H9 (cell line): Measurements from ENCODE around the gene SORCS2. TPM values are rescaled to one million over a fixed set of nuclear protein-coding genes. Genes with fewer than 3 reads are reported as not detected.

Source experiments
- DNase-seq: peaks from one replicate; pipeline ENCODE4 v3.0.0-alpha.2; 2017
- H2AFZ ChIP-seq: one replicate; pipeline ENCODE4 v1.6.1; 2013; ENCODE audit warnings: mild to moderate bottlenecking, low read length, control low read depth, moderate library complexity
- H2AK5ac ChIP-seq: 2 replicates; pipeline ENCODE4 v1.6.1; 2013; ENCODE audit warnings: low read length, control low read depth, mixed read lengths; ENCODE audit not compliant: insufficient read length
- H2BK120ac ChIP-seq: one replicate; pipeline ENCODE4 v1.6.1; 2013; ENCODE audit warnings: low read depth, mild to moderate bottlenecking, low read length, control low read depth, inconsistent platforms; ENCODE audit not compliant: poor library complexity, severe bottlenecking
- H2BK12ac ChIP-seq: 2 replicates; pipeline ENCODE4 v1.6.1; 2013; ENCODE audit warnings: low read length, control low read depth, mixed read lengths, low read depth; ENCODE audit not compliant: insufficient read length
- H2BK15ac ChIP-seq: 2 replicates; pipeline ENCODE4 v1.6.1; 2013; ENCODE audit warnings: low read depth, low read length, control low read depth
- H2BK20ac ChIP-seq: one replicate; pipeline ENCODE4 v1.6.1; 2013; ENCODE audit warnings: low read depth, mild to moderate bottlenecking, low read length, control low read depth, inconsistent platforms; ENCODE audit not compliant: poor library complexity, severe bottlenecking
- H2BK5ac ChIP-seq: 2 replicates; pipeline ENCODE4 v1.6.1; 2013; ENCODE audit warnings: low read length, control low read depth, mixed read lengths; ENCODE audit not compliant: insufficient read length
- H3K14ac ChIP-seq: 2 replicates; pipeline ENCODE4 v1.6.1; 2013; ENCODE audit warnings: low read length, control low read depth; ENCODE audit not compliant: insufficient read depth
- H3K18ac ChIP-seq: 2 replicates; pipeline ENCODE4 v1.6.1; 2013; ENCODE audit warnings: low read depth, mild to moderate bottlenecking, mixed read lengths, low read length, control low read depth; ENCODE audit not compliant: insufficient read length
- H3K23ac ChIP-seq: 2 replicates; pipeline ENCODE4 v1.6.1; 2013; ENCODE audit warnings: low read length, control low read depth, mixed read lengths, low read depth; ENCODE audit not compliant: insufficient read length
- H3K23me2 ChIP-seq: 2 replicates; pipeline ENCODE4 v1.6.1; 2013; ENCODE audit warnings: low read depth, mild to moderate bottlenecking, mixed read lengths, low read length, control low read depth; ENCODE audit not compliant: insufficient read length, poor library complexity, severe bottlenecking
- H3K27ac ChIP-seq: 2 replicates; pipeline ENCODE4 v1.5.1; 2013; ENCODE audit warnings: low read length, control low read depth, mixed read lengths, low read depth; ENCODE audit not compliant: insufficient read length
- H3K27me3 ChIP-seq: 2 replicates; pipeline ENCODE4 v1.6.1; 2013; ENCODE audit warnings: low read length, control low read depth, inconsistent platforms; ENCODE audit not compliant: insufficient read depth
- H3K4ac ChIP-seq: 2 replicates; pipeline ENCODE4 v1.6.1; 2013; ENCODE audit warnings: low read depth, mild to moderate bottlenecking, control low read depth, inconsistent platforms, low read length, moderate library complexity
- H3K4me1 ChIP-seq: 2 replicates; pipeline ENCODE4 v1.6.1; 2013; ENCODE audit warnings: low read length, control low read depth, inconsistent platforms; ENCODE audit not compliant: insufficient read depth
- H3K4me2 ChIP-seq: 2 replicates; pipeline ENCODE4 v1.6.1; 2013; ENCODE audit warnings: low read length, control low read depth, mixed read lengths; ENCODE audit not compliant: insufficient read length, insufficient read depth
- H3K56ac ChIP-seq: 2 replicates; pipeline ENCODE4 v1.6.1; 2013; ENCODE audit warnings: low read depth, mild to moderate bottlenecking, mixed read lengths, low read length, control low read depth; ENCODE audit not compliant: insufficient read length
- H3K79me1 ChIP-seq: 2 replicates; pipeline ENCODE4 v1.6.1; 2013; ENCODE audit warnings: low read depth, mild to moderate bottlenecking, moderate library complexity, low read length, control low read depth, inconsistent platforms; ENCODE audit not compliant: insufficient read depth, poor library complexity, severe bottlenecking
- H3K79me2 ChIP-seq: 2 replicates; pipeline ENCODE4 v1.6.1; 2013; ENCODE audit warnings: low read length, control low read depth, inconsistent platforms; ENCODE audit not compliant: insufficient read depth
- H3K9ac ChIP-seq: 2 replicates; pipeline ENCODE4 v1.6.1; 2013; ENCODE audit warnings: low read length, control low read depth, mixed read lengths; ENCODE audit not compliant: insufficient read length; ENCODE audit errors: extremely low read depth
- H3K9me3 ChIP-seq: one replicate; pipeline ENCODE4 v1.6.1; 2013; ENCODE audit warnings: low read depth, low read length, inconsistent platforms; ENCODE audit not compliant: control insufficient read depth
- H3T11ph ChIP-seq: one replicate; pipeline ENCODE4 v1.6.1; 2013; ENCODE audit warnings: mild to moderate bottlenecking, low read length, control low read depth, inconsistent platforms
- H4K20me1 ChIP-seq: one replicate; pipeline ENCODE4 v1.6.1; 2013; ENCODE audit not compliant: control insufficient read depth, insufficient read length, insufficient read depth
- H4K5ac ChIP-seq: 2 replicates; pipeline ENCODE4 v1.6.1; 2013; ENCODE audit warnings: low read depth, mild to moderate bottlenecking, mixed read lengths, low read length, control low read depth; ENCODE audit not compliant: insufficient read length
- H4K8ac ChIP-seq: replicated peaks from 2 replicates; pipeline ENCODE4 v1.6.1; 2013; ENCODE audit warnings: low read length, control low read depth, mixed read lengths, low read depth; ENCODE audit not compliant: insufficient read length
- H4K91ac ChIP-seq: 2 replicates; pipeline ENCODE4 v1.6.1; 2013; ENCODE audit warnings: low read depth, mild to moderate bottlenecking, moderate library complexity, mixed read lengths, low read length, control low read depth; ENCODE audit not compliant: insufficient read length
- H3K27ac Mint-ChIP-seq, 3 experiments: 2 replicates in 2 of 3; 3 replicates in 1 of 3; pipeline ENCODE4 v1.8.0; 2020 to 2021; ENCODE audit warnings: mixed read lengths in 3 of 3, mild to moderate bottlenecking in 1 of 3, moderate library complexity in 1 of 3
- H3K27me3 Mint-ChIP-seq: 2 replicates; pipeline ENCODE4 v1.8.0; 2021; ENCODE audit warnings: low read depth, mild to moderate bottlenecking, moderate library complexity, mixed read lengths
- H3K36me3 Mint-ChIP-seq, 3 experiments: 2 replicates in 2 of 3; 3 replicates in 1 of 3; pipeline ENCODE4 v1.8.0; 2020 to 2021; ENCODE audit warnings: low read depth in 3 of 3, mixed read lengths in 3 of 3; ENCODE audit not compliant: insufficient read depth in 1 of 3
- H3K4me1 Mint-ChIP-seq, 2 experiments: 2 replicates each; pipeline ENCODE4 v1.8.0; 2020; ENCODE audit warnings: mixed read lengths in 2 of 2
- H3K4me3 Mint-ChIP-seq, 2 experiments: 2 replicates in 1 of 2; 3 replicates in 1 of 2; pipeline ENCODE4 v1.8.0; 2020 to 2021; ENCODE audit warnings: mild to moderate bottlenecking in 2 of 2, mixed read lengths in 2 of 2, moderate library complexity in 1 of 2
- H3K9me3 Mint-ChIP-seq, 2 experiments: 2 replicates in 1 of 2; 3 replicates in 1 of 2; pipeline ENCODE4 v1.8.0; 2020; ENCODE audit warnings: mild to moderate bottlenecking in 2 of 2, mixed read lengths in 2 of 2, moderate library complexity in 1 of 2
- WGBS: extraction: QIAGEN DNeasy Blood & Tissue Kit; methylation state at CpG from one replicate; pipeline ENCODE4 v1.1.7; 2013; ENCODE audit warnings: missing lambda C conversion rate, low lambda C conversion rate, mixed read lengths; ENCODE audit not compliant: insufficient read length; ENCODE audit errors: extremely low coverage; 5-methylcytosine and 5-hydroxymethylcytosine counted together
- total RNA-seq: library from RNA; stranded (reverse); gene quantifications from 2 replicates; pipeline ENCODE4 v1.2.1, GENCODE V29; 2021
- TF ChIP-seq, protein P1 (sequence below): fragments of 200-600 bp; sonication (generic); conservative IDR thresholded peaks from 3 replicates; pipeline ENCODE4 v1.8.0; 2021; ENCODE audit warnings: antibody characterized with exemption, mild to moderate bottlenecking

SORCS2 gene
- total RNA-seq, 1 experiment from 2014 or later: 0.57 TPM

DNA sequence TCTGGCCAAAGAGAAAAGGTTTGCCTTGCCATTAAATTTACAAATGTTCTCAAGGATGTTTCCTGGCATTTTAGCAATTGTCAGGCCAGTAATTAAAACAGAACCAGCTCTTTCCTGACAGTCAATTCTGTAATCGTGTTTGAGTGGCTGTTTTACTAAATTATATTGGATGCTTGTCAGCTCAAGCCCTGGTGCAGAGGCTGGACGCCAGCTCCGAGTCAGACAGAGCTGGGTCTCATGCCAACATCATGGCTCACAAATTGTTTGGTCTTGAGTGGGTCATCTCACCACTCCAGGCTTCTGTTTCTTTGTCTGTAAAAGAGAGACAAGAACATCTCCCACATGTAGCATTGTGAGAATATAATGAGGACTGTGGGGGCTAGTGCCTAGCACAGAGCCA is 432.7 kb downstream of the SORCS2 start:
- H2BK15ac ChIP-seq: no peak overlapping the region
- H4K5ac ChIP-seq: no peak overlapping the region
- H3K27ac Mint-ChIP-seq: no peak overlapping the region
- no peak overlapping the region for H2BK5ac ChIP-seq
- H3K36me3 Mint-ChIP-seq: peaks cover 4 to 7% (median 5%) of the 10 kb centered on the region in 3 experiments; a peak in 4 of 7 replicates
- H4K20me1 ChIP-seq: no peaks in the 10 kb centered on the region
- H3K9me3 ChIP-seq: peaks cover 5% of the 10 kb centered on the region
- H3K23me2 ChIP-seq: no peaks in the 10 kb centered on the region
- TF ChIP-seq, protein P1, sequence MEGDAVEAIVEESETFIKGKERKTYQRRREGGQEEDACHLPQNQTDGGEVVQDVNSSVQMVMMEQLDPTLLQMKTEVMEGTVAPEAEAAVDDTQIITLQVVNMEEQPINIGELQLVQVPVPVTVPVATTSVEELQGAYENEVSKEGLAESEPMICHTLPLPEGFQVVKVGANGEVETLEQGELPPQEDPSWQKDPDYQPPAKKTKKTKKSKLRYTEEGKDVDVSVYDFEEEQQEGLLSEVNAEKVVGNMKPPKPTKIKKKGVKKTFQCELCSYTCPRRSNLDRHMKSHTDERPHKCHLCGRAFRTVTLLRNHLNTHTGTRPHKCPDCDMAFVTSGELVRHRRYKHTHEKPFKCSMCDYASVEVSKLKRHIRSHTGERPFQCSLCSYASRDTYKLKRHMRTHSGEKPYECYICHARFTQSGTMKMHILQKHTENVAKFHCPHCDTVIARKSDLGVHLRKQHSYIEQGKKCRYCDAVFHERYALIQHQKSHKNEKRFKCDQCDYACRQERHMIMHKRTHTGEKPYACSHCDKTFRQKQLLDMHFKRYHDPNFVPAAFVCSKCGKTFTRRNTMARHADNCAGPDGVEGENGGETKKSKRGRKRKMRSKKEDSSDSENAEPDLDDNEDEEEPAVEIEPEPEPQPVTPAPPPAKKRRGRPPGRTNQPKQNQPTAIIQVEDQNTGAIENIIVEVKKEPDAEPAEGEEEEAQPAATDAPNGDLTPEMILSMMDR: no peak
- no peaks in the 10 kb centered on the region for H3K79me2 ChIP-seq
- H3K4me1 Mint-ChIP-seq: peaks cover 3 to 4% of the 10 kb centered on the region in 2 experiments; a peak in 3 of 4 replicates
- no peak overlapping the region for H3K56ac ChIP-seq
- H2AFZ ChIP-seq: no peak overlapping the region
- no peaks in the 10 kb centered on the region for H3K79me1 ChIP-seq
- WGBS: no CpG with 5 or more reads among the region's 3 CpGs
- H2BK12ac ChIP-seq: no peak overlapping the region
- H3K18ac ChIP-seq: no peak overlapping the region
- H3T11ph ChIP-seq: no peak overlapping the region
- no peak overlapping the region for H3K4me2 ChIP-seq
- H4K8ac ChIP-seq: no peak overlapping the region
- H3K27me3 ChIP-seq: no peaks in the 10 kb centered on the region
- no peak overlapping the region for H3K4me3 Mint-ChIP-seq
- no peak overlapping the region for H3K14ac ChIP-seq
- no peak overlapping the region for H2BK20ac ChIP-seq
- DNase-seq: no peak
- H3K9ac ChIP-seq: no peak overlapping the region
- H3K23ac ChIP-seq: no peak overlapping the region
- no peak overlapping the region for H2AK5ac ChIP-seq
- H3K27me3 Mint-ChIP-seq: peaks cover 12% of the 10 kb centered on the region
- no peak overlapping the region for H2BK120ac ChIP-seq
- H3K4me1 ChIP-seq: no peaks in the 10 kb centered on the region
- H4K91ac ChIP-seq: no peak overlapping the region
- H3K27ac ChIP-seq: no peak overlapping the region
- peaks cover 4 to 11% of the 10 kb centered on the region in 2 experiments; a peak in 3 of 5 replicates for H3K9me3 Mint-ChIP-seq
- no peak overlapping the region for H3K4ac ChIP-seq
